ENCODE measurements around the gene SATB1. TPM values are rescaled to one million over a fixed set of nuclear protein-coding genes. Genes with fewer than 3 reads are reported as not detected.

The SATB1 gene
- total RNA-seq = 10 to 100 TPM; 40.9 to 69.6 (median 41.7) TPM

- no peaks in the 10 kb centered on the region for H3K36me3 ChIP-seq
- TF ChIP-seq POLR2A (IDR thresholded peaks at IDR 0.05) (peak; percentile 62 to 83), CTCF (IDR thresholded peaks at IDR 0.05 in 4 of 5, conservative IDR thresholded peaks at IDR 0.05 in 1 of 5) (peak in 1 of 5 experiments; percentile 6)
Observed at GRCh38 chr3:18424729-18425640, at the start of gene SATB1. SATB1 (minus strand) TSS chr3:18425339; CDS start chr3:18420967, 4,372 bp downstream.

GRCh38 chr3:18474202-18474601 lies 49.1 kb upstream of the SATB1 start:
- TF ChIP-seq CTCF (IDR thresholded peaks at IDR 0.05 in 4 of 5, conservative IDR thresholded peaks at IDR 0.05 in 1 of 5) (no peak), POLR2A (IDR thresholded peaks at IDR 0.05) (no peak)
- H3K27me3 ChIP-seq = no peaks in the 10 kb centered on the region

More at GRCh38 chr3:18424729-18425640, at the start of gene SATB1:
- peaks cover 22 to 29% of the 10 kb centered on the region in 2 donors for H3K4me1 ChIP-seq
- peak; percentile 74 to 75 for DNase-seq
- intact Hi-C loops (cut with DNase I; ENCODE audit: low total_unique reads) (loop anchor here (2.0 to 10.0 kb wide), 3 partner anchors 20 to 1762 kb away; partner anchors contain the start of genes SGO1 and TBC1D5), in situ Hi-C loops (cut with MboI; ENCODE audit: low sequenced_read_pairs in 4 of 4) (no loop called here)
- no peaks in the 10 kb centered on the region for H3K27me3 ChIP-seq
- H3K4me3 ChIP-seq = peak within 1 kb of the TSS; percentile 78 to 98 (median 92)
- H3K27ac ChIP-seq = peak within 1 kb of the TSS; percentile 91 to 99 (median 95)
- ATAC-seq = peak; percentile 75 to 81
- no peaks in the 10 kb centered on the region for H3K9me3 ChIP-seq

GRCh38 chr3:18469775-18470174 lies 44.6 kb upstream of the SATB1 start:
- Histone ChIP-seq H3K27me3 (no peaks in the 10 kb centered on the region), H3K4me3 (no peak overlapping the region), H3K36me3 (no peaks in the 10 kb centered on the region), H3K9me3 (no peaks in the 10 kb centered on the region), H3K4me1 (no peaks in the 10 kb centered on the region), H3K27ac (no peak overlapping the region)
- intact Hi-C loops (cut with DNase I; ENCODE audit: low total_unique reads) = no loop called here
- ATAC-seq (no peak), DNase-seq (no peak)
- TF ChIP-seq CTCF (IDR thresholded peaks at IDR 0.05 in 4 of 5, conservative IDR thresholded peaks at IDR 0.05 in 1 of 5) (no peak), POLR2A (IDR thresholded peaks at IDR 0.05) (no peak)
- in situ Hi-C loops (cut with MboI; ENCODE audit: low sequenced_read_pairs in 4 of 4) = no loop called here

More at GRCh38 chr3:18474202-18474601, 49.1 kb upstream of the SATB1 start:
- Histone ChIP-seq H3K27ac (no peak overlapping the region), H3K4me3 (no peak overlapping the region), H3K4me1 (no peaks in the 10 kb centered on the region), H3K36me3 (no peaks in the 10 kb centered on the region), H3K9me3 (no peaks in the 10 kb centered on the region)
- intact Hi-C loops (cut with DNase I; ENCODE audit: low total_unique reads) = no loop called here
- DNase-seq = no peak
- in situ Hi-C loops (cut with MboI; ENCODE audit: low sequenced_read_pairs in 4 of 4) = no loop called here
- no peak for ATAC-seq

- no peak overlapping the region for H3K4me3 ChIP-seq
- no peaks in the 10 kb centered on the region for H3K9me3 ChIP-seq
- H3K27me3 ChIP-seq = no peaks in the 10 kb centered on the region
- intact Hi-C loops (cut with DNase I; ENCODE audit: low total_unique reads) (no loop called here), in situ Hi-C loops (cut with MboI; ENCODE audit: low sequenced_read_pairs in 4 of 4) (no loop called here)
- no peaks in the 10 kb centered on the region for H3K4me1 ChIP-seq
- TF ChIP-seq POLR2A (IDR thresholded peaks at IDR 0.05) (no peak), CTCF (IDR thresholded peaks at IDR 0.05 in 4 of 5, conservative IDR thresholded peaks at IDR 0.05 in 1 of 5) (no peak)
- no peak for DNase-seq
- no peaks in the 10 kb centered on the region for H3K36me3 ChIP-seq
- no peak overlapping the region for H3K27ac ChIP-seq
- ATAC-seq = no peak
Observed at GRCh38 chr3:18466136-18466535, 41.0 kb upstream of the SATB1 start.

All from gastrocnemius medialis (tissue), 4 donors.